B cell (primary cell): ENCODE measurements around the gene IGSF1.

ENCODE experiments used
- EZH2 ChIP-seq: IDR thresholded peaks from 2 replicates; pipeline ENCODE4 v1.6.1; 2012; ENCODE audit warnings: borderline replicate concordance, low read depth, mild to moderate bottlenecking, moderate library complexity, low read length; ENCODE audit not compliant: insufficient read depth, poor library complexity, severe bottlenecking
- TF ChIP-seq, protein P1 (sequence below): fragments of 200-600 bp; IDR thresholded peaks from one replicate; pipeline ENCODE4 v1.8.0; 2022; ENCODE audit warnings: antibody characterized with exemption, mild to moderate bottlenecking

- TF ChIP-seq, protein P1, sequence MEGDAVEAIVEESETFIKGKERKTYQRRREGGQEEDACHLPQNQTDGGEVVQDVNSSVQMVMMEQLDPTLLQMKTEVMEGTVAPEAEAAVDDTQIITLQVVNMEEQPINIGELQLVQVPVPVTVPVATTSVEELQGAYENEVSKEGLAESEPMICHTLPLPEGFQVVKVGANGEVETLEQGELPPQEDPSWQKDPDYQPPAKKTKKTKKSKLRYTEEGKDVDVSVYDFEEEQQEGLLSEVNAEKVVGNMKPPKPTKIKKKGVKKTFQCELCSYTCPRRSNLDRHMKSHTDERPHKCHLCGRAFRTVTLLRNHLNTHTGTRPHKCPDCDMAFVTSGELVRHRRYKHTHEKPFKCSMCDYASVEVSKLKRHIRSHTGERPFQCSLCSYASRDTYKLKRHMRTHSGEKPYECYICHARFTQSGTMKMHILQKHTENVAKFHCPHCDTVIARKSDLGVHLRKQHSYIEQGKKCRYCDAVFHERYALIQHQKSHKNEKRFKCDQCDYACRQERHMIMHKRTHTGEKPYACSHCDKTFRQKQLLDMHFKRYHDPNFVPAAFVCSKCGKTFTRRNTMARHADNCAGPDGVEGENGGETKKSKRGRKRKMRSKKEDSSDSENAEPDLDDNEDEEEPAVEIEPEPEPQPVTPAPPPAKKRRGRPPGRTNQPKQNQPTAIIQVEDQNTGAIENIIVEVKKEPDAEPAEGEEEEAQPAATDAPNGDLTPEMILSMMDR = no peak
- TF ChIP-seq EZH2 = no peak
Measured at GRCh38 chrX:131237363-131237762, 51.7 kb downstream of the IGSF1 start.
